IMR-90 (cell line): ENCODE measurements around the gene HECTD2.

Experiments
- CTCF ChIP-seq: conservative IDR thresholded peaks from 2 replicates; pipeline ENCODE4 v1.5.1; 2012; ENCODE audit warnings: mild to moderate bottlenecking, low read depth, low read length, improper control_type of control experiment
- POLR2A ChIP-seq: IDR thresholded peaks from 2 replicates; pipeline ENCODE4 v1.6.1; 2012; ENCODE audit warnings: mild to moderate bottlenecking, low read depth, low read length
- RCOR1 ChIP-seq: IDR thresholded peaks from 2 replicates; pipeline ENCODE4 v1.6.1; 2012; ENCODE audit warnings: mild to moderate bottlenecking, low read length, improper control_type of control experiment; ENCODE audit not compliant: insufficient replicate concordance
- SMC3 ChIP-seq: fragments of 150-350 bp; IDR thresholded peaks from 2 replicates; pipeline ENCODE4 v1.6.1; 2016; ENCODE audit warnings: low read depth, mild to moderate bottlenecking, antibody characterized with exemption, low read length, moderate library complexity

GRCh38 chr10:91389636-91390512, 20.3 kb upstream of the HECTD2 start:
- TF ChIP-seq CTCF (peak; percentile 64), SMC3 (peak; percentile 67), RCOR1 (no peak), POLR2A (no peak)
